Skin epidermis (tissue), 12 donors: ENCODE results near the gene SLBP.
"Not testable (repeated sequence)": the region's sequence is repeated elsewhere in the genome, so short reads cannot be mapped to it uniquely, and the experiment has no call there.

Experiments used
- H3K27ac ChIP-seq, 21 experiments: fragments of 200-600 bp; sonication (generic) in 11 of 21; one replicate each; pipeline ENCODE4 v1.5.0; 2020; ENCODE audit warnings: mild to moderate bottlenecking in 3 of 21, inconsistent platforms in 2 of 21, moderate library complexity in 2 of 21
- H3K4me3 ChIP-seq, 7 experiments: fragments of 200-600 bp; sonication (generic) in 2 of 7; one replicate each; pipeline ENCODE4 v1.5.0; 2020; ENCODE audit warnings: inconsistent platforms in 2 of 7, mild to moderate bottlenecking in 2 of 7, moderate library complexity in 1 of 7

SLBP gene

DNA sequence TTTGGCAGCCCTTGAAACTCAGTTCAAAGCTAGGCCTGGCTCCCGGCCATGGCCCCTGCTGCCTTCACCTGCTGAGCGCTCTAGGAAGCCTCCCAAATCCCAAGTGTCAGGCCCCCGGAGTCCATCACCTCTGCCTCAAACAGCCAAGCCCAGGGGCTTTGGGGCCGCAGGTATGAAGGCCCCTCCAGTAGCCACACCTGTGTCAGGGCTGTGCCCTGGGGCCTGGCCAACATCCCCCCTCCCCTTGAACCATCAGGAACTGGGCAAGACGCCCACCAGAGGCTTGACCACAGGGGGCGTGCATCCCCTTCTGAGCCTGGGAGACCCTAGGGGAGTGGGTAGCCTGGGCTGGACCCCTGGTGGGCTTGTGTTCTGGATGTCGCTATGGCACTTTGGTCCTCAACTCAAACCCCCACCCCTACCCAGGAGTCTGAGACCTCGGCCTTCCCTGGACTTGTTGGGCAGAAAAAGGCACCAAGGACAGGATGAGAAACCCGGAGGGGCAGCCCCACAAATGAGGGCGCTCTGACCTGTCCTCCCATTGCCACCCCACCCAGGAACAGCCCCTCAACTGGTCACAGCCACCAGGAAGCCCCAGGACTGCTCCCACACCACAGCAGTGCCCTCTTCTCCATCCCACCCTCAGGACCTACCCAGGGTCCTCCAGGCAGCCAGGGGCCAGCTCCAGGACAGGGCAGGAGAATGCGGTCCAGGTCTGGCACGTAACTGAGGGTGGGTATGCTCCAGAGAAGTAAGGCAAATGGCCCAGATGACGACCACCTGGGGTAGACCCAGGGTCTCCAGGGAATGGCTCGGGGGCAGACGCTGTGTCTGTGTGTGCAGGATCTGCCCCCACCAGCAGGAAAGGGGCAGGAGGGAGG, 4.2 kb upstream of the SLBP start:
- Histone ChIP-seq H3K4me3 (no peak overlapping the region), H3K27ac (peak overlapping the region in 3 of 21 experiments; percentile 6 to 30 (median 8))

DNA sequence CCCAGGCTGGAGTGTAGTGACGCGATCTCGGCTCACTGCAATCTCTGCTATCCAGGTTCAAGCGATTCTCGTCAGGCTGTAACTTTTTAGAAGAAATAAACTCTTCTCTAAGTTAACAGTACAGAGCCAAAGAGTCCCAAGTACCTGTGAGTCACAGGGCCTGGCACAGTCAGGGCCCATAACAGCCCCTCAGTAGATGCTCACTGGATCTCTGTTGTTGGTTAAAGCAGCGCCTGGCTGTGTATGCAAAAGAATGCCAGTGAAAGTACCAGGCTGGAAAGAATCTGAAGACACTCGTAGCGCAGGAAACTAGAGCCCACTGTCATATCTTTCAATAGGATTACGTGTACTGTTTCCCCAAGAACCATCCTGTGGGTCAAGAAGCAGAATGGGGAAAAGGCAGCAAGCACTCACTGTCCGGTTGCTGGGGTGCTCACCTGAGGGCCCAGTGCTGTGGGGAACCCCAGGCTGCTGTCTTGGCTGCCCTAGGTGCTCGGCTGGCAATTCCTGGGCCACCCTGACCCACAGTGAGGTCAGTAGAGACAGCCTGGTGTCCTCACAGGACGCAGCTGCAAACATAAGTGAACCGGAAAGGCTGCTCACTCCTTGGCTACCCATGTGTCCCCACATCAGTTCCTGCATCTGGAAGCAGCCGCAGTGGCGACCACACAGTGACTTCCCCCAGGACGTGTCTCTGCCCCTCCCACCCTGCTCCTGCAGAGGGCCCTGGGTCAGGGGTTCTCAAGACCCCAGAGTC, 3.1 kb upstream of the SLBP start:
- peak overlapping the region in 7 of 21 experiments; percentile 8 to 44 (median 22) for H3K27ac ChIP-seq
- H3K4me3 ChIP-seq = no peak overlapping the region

DNA sequence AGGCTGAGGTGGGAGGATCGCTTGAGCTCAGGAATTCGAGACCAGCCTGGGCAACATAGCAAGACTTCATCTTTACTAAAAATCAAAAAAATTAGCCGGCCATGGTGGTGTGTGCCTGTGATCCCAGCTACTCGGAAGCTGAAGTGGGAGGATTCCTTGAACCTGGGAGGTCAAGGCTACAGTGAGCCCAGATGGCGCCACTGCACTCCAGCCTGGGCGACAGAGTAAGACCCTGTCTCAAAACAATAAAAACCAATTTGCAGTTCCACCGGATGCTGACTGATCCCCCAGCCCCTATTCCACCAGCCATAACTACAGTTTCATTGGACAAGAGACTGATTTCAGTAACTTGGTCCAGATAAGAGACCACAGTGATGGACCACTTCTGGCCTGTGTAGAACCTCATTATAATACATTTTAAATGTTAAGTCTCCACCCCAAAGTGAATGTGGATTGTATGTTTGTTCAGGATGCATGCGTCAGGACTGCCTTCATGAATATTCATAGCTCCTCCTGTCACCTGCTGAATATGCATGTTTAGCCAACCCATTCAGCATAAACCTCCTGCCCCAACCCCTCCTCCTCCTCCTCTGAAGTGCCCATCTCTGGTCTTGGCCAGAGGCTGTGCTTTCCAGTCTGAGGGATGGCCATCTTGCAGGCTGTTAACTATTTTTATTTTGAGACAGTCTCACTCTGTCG, 2.3 kb upstream of the SLBP start:
- Histone ChIP-seq H3K4me3 (no peak overlapping the region), H3K27ac (peak overlapping the region in 4 of 21 experiments; percentile 16 to 99 (median 22))

DNA sequence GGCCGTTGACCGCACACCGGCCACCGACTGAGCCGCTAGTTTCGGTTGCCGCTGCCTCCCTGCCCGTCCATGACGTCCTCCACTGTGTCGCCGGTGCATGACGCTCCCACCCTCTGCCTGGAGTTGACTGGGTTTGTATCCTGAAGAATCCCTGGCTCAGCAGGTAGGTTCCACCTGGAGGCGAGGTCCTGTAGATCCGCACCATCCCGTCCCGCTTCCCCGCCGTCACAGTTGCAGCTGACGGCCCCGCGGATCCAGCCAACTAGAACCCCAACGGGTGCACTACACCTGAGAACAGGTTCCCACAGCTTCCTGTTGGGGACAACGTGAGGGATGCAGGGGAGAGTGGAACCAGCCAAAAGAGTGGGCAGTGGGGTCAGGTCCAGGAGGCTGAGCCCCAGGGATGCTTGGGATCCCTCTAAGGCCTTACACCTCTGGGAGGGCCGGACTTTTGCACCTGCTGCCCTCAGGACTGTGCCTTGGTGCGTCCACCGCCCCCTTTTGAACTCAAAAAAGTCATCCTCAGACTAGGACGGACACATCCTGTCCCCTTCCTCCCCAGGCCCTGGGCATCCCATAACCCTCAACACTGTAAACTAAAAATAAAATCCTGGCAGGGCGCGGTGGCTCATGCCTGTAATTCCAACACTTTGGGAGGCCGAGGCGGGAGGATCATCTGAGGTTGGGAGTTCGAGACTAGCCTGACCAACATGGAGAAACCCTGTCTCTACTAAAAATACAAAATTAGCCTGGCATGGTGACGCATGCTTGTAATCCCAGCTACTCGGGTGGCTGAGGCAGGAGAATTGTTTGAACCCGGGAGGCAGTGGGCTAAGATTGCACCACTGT, 1.1 kb upstream of the SLBP start:
- H3K27ac ChIP-seq = peak overlapping the region; percentile 61 to 100 (median 99)
- H3K4me3 ChIP-seq = peak overlapping the region; percentile 61 to 96 (median 81)

DNA sequence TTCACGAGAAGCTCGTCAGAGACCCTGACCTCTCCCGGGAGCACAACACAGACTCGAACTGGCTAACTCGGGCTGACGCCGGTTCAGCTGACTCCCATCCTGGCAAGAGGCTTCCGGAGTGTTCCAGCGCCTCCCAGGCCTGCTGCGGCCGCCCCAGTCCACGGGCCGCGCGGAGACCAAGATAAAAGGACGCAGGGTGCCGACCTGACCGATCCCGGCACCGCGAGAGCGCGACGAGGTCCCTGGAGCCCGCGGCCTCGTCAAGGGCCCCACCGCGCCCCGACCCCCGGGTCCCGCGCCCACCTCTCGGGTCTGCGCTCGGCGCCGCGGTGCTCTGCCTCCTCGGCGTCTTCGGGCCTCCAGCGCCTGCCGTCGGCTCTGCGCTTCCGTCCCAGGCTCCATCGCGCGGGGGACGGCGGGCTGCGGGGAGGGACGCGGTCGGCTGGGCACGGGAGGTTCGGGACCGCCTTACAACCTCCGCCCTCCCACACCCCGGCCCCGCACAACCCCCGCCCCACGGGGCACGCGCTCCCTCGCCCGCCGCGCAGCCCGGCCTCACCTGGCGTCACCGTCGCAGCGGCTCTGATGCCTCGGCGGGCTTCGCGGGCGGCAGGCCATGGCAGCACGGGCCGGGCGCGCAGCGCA, 426 bp downstream of the SLBP start:
- Histone ChIP-seq H3K27ac (peak overlapping the region; percentile 97 to 100 (median 99)), H3K4me3 (peak overlapping the region; percentile 61 to 96 (median 81))

DNA sequence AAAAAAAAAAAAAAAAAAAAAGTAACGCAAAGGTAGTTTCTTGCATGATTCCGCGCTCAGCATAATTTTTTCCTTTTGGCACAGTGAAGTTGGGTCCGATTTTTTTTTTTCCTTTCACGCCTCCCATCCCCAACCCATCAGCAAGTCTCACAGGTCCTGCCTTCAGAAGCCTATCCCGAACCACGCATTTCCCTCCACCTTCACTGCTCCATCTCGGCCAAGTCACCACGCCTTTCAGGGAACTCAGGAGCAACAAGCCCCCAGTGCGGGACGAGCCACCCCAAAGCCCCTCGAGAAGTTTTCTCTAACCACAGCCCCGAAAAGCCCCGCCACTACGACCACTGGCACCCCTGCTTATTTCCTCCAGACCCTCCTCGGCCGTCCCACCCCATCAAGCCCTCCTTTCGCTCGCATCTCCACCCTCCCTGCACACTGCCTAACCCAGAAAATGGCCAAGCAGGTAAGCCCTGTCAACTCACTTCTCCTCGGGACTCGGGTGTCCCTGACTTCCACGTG, 1.0 kb downstream of the SLBP start:
- Histone ChIP-seq H3K27ac (peak overlapping the region in 20 of 21 experiments; percentile 97 to 100 (median 99)), H3K4me3 (peak overlapping the region; percentile 61 to 96 (median 81))

DNA sequence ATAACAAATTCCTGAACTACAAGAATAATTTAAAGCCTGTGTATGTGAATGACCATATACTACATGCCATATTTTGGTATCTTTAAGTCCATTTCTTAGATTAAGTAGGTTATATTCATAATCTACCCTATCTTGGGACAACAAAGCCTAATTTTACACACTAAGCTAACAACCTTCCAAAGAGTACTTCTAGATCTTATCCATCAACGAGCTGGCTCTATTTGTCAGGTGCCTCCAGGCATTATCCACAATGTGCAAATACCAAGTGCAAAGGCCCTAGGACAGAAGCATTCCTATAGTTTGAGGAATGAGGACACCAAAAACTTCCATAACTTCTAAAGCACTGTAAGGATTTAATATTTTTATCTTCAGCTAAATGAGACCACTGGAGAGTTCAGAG, 3.5 kb downstream of the SLBP start:
- no peak overlapping the region for H3K27ac ChIP-seq
- H3K4me3 ChIP-seq = no peak overlapping the region

DNA sequence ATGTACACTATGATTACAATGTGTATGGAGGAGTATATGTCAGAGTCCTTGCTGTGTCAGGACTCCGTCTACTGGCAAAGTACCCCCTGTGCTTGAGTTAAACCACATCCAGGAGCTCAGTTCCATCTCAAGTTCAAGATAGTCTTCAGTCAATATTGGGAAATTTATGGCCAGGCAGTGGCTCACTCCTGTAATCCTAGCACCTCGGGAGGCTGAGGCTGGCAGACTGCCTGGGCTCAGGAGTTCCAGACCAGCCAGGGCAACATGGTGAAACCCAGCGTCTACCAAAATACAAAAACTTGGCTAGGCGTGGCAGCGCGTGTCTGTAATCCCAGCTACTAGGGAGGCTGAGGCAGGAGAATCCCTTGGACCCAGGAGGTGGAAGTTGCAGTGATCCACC, 5.8 kb downstream of the SLBP start:
- no peak overlapping the region for H3K27ac ChIP-seq
- no peak overlapping the region for H3K4me3 ChIP-seq

DNA sequence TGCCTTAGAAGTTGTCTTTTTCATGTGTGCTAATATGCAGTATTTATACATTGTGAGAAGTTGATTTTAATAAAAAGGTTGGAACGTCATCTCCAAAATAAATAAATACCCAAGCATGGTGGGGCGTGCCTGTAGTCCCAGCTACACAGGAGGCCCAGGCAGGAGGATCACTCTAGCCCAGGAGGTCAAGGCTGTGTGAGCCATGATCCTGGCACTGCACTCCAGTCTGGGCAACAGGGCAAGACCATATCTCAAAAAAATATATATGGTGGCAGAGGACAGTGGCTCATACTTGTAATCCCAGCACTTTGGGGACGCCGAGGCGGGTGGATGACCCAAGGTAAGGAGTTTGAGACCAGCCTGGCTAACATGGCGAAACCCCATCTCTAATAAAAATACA, 6.4 kb downstream of the SLBP start:
- H3K27ac ChIP-seq = no peak overlapping the region
- H3K4me3 ChIP-seq = no peak overlapping the region

DNA sequence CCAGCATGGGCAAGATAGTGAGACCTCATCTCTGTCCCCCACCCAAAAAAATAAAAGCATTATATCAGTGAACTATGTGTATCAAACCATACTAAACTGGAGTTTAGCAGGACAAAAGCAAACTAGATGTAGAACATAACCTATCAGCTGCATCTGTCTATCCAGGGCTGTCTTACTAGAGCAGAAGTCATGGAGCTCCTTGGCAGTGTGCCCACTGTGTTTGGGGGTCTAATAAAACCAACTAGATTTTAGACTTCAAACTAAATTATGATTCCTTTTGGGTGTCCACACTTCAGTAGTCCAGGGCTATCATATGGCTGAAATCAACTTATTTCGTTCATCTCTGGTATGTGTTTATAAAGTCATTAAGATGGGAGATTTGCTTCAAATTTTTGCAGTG, 8.3 kb downstream of the SLBP start:
- Histone ChIP-seq H3K4me3 (no peak overlapping the region), H3K27ac (no peak overlapping the region)

DNA sequence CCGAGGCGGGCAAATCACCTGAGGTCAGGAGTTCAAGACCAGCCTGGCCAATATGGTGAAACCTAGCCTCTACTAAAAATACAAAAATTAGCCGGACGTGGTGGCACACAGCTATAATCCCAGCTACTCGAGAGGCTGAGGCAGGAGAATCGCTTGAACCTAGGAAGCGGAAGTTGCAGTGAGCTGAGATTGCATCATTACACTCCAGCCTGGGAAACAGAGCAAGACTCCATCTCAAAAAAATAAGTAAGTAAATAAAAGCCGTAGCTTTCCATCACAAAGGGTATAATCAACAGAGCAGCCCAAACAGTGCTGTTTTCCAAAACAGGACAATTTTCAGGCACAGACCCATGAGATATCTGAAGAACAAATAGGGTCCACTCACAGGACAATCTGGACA, 10.4 kb downstream of the SLBP start:
- H3K27ac ChIP-seq = peak overlapping the region in 1 of 21 experiments; percentile 43
- not testable (repeated sequence) for H3K4me3 ChIP-seq

DNA sequence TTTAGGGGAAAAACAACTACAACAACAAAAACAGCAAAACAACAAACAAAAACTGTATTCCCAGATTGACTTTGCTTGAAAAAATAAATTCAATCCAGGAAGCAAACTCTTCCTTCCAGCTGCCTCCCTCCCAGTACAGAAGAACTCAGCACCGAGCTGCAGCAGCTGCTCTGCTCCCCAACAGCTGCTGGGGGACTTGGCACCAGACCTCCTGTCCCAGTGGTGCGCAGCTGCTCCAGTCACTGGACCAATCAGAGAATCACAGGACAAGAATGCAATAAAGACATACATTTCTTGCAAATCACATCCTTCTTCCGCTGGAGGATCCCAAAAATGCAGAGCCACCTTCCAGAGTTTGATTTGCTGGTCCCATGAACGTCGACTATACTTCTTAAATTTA, 16.2 kb downstream of the SLBP start:
- H3K27ac ChIP-seq = no peak overlapping the region
- no peak overlapping the region for H3K4me3 ChIP-seq

DNA sequence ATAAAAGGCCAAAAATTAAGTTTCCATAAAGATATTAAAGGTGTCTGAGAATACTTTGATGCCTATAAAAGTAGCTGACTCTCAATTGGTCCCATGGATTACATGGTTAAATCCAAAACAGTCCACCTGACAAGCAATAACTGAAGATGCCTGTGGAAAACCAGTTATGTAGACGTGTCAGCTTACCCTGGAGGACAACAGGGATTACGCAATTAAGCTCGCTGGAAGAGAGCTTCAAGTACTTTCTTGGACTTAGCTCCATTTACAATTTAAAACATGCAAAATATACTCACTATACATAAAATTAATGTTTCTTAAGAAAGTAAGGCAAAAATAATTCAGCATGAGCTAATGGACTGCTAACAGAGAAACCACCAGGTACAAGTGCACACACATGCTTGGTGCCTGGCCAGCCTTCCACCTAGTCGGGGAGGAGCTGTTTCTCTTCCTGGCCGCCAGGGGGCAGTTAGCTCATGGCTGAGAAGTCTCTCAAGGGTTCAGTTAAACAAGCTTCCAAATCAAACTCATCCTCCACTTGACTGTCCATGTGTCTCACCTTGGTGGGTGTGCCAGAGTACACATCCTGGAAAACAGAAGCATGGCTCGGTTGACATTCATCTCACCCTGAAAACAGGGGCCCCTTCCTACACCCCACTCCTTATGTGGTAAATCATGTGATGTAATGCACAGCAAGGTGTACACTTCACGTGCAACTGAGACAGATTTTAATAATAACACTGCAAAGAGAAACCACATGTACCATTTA, 18.8 kb downstream of the SLBP start:
- no peak overlapping the region for H3K4me3 ChIP-seq
- H3K27ac ChIP-seq = no peak overlapping the region

DNA sequence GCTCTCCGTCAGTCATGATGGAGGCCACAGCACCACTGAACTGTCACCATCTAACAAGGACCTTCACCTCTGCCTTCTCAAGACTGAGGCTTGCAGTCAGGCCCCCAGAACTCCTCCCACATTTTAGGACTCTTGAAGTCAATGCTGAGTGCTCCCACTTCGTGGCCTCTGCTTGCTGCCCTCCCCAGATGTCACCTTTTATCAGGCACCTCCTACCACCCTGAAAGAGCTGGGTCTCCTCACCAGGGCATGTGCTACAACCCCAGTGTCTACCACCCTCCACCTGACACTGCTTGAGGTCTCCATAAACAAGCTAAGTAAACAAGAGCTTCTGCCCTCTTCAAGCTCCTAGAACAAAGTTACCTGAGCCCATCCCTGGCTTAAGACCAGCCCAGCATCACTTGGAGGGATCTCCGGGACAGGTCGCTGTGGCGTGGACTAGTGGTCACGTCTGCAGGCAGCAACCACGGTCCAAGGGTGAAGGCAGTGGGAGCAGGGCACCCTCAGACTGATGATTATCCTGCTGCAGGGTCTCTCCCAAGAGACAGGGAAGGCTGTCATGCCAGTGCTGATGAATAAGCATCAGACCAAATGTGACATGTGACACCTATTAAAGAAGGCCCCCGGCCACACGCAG, 20.3 kb downstream of the SLBP start:
- H3K27ac ChIP-seq = no peak overlapping the region

DNA sequence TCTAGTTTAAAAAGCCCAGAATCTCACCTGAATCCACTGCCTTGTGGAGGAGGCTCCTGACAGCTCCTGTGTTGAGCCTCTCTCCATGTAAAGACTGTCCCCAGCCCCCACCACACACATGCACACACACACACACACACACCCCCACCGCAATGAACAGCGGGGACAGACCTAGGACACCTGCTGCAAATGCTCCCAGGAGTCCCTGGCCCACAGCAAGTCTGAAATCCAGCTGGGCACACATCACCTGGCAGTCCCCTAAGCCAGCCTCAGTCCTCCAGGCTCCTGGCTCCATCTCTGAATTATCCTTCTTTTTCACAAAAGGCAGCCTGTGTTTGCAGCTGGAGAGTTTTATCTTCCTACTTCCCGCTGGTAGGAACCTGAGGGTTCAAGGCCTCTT, 21.4 kb downstream of the SLBP start:
- H3K4me3 ChIP-seq = no peak overlapping the region
- no peak overlapping the region for H3K27ac ChIP-seq

More for the DNA sequence above, 20.3 kb downstream of the SLBP start:
- H3K4me3 ChIP-seq = no peak overlapping the region

DNA sequence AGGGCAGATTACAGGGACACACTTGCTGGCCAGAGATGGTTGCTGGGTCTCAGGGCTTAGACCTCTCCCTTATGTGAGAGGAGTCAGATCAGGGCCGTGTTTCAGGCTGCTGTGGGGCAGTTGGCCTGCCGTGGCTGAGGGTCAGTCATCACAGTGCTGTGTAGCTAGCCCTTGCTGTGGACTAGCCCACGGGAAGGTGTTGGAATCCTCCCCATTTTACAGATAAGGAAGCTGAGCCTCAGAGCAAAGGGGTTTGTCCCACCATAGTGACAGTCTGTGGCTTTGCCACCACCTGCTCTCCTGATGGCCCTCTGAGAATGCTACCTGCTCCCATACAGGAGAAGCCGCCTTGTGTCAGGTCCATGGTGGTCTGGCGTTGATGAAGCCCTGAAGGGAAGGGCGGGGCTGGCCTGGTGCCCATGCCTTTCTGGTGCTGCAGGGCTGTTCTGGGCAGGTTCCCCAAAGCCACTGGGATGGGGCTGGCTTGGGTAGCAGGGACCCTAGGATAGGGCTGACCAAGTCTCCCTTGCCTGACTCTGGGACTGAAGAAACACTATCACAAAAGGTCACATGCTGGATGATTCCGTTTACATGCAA, 25.6 kb downstream of the SLBP start:
- no peak overlapping the region for H3K27ac ChIP-seq

More for the DNA sequence above, 25.6 kb downstream of the SLBP start:
- H3K4me3 ChIP-seq = no peak overlapping the region
